Osteocyte (in vitro differentiated cells): ENCODE results near the gene DKC1. TPM values are rescaled to one million over a fixed set of nuclear protein-coding genes. Genes with fewer than 3 reads are reported as not detected.

Experiments used
- DNase-seq: peaks from one replicate; pipeline ENCODE4 v3.0.0; 2021; ENCODE audit warnings: mixed read lengths; ENCODE audit not compliant: unreplicated experiment; ENCODE audit errors: extremely low spot score
- H3K27ac Mint-ChIP-seq: one replicate; pipeline ENCODE4 v1.8.0; 2021; ENCODE audit warnings: mild to moderate bottlenecking, mixed read lengths; ENCODE audit not compliant: unreplicated experiment
- H3K27me3 Mint-ChIP-seq: one replicate; pipeline ENCODE4 v1.8.0; 2021; ENCODE audit warnings: mixed read lengths; ENCODE audit not compliant: unreplicated experiment
- H3K36me3 Mint-ChIP-seq: one replicate; pipeline ENCODE4 v1.8.0; 2021; ENCODE audit warnings: mixed read lengths; ENCODE audit not compliant: unreplicated experiment
- H3K4me1 Mint-ChIP-seq: one replicate; pipeline ENCODE4 v1.8.0; 2021; ENCODE audit warnings: mixed read lengths; ENCODE audit not compliant: unreplicated experiment
- H3K4me3 Mint-ChIP-seq: one replicate; pipeline ENCODE4 v1.8.0; 2021; ENCODE audit warnings: mild to moderate bottlenecking, moderate library complexity, mixed read lengths; ENCODE audit not compliant: unreplicated experiment
- H3K9me3 Mint-ChIP-seq: one replicate; pipeline ENCODE4 v1.8.0; 2021; ENCODE audit warnings: mixed read lengths; ENCODE audit not compliant: unreplicated experiment
- CTCF ChIP-seq: fragments of 200-600 bp; sonication (generic); IDR thresholded peaks from 2 replicates; pipeline ENCODE4 v1.5.0; 2021; ENCODE audit warnings: antibody characterized with exemption, mild to moderate bottlenecking, moderate library complexity
- long read RNA-seq: library from polyadenylated mRNA; unstranded; transcript quantifications from one replicate; pipeline ENCODE4 v2.0.0, GENCODE V29; 2021
- total RNA-seq: library from RNA; stranded (reverse); gene quantifications from 2 replicates; pipeline ENCODE4 v1.2.1, GENCODE V29; 2021

The DKC1 gene
- total RNA-seq = 37.5 and 39.9 TPM in 2 replicates
- long read RNA-seq, transcript DKC1-201 (15 exons, 2,577 nt) = major isoform, 109 of 235 reads
- long read RNA-seq, partial matches to known transcripts = 118 of 235 reads
- long read RNA-seq, other reads (novel, unspliced or antisense) = 7 of 235 reads

DNA sequence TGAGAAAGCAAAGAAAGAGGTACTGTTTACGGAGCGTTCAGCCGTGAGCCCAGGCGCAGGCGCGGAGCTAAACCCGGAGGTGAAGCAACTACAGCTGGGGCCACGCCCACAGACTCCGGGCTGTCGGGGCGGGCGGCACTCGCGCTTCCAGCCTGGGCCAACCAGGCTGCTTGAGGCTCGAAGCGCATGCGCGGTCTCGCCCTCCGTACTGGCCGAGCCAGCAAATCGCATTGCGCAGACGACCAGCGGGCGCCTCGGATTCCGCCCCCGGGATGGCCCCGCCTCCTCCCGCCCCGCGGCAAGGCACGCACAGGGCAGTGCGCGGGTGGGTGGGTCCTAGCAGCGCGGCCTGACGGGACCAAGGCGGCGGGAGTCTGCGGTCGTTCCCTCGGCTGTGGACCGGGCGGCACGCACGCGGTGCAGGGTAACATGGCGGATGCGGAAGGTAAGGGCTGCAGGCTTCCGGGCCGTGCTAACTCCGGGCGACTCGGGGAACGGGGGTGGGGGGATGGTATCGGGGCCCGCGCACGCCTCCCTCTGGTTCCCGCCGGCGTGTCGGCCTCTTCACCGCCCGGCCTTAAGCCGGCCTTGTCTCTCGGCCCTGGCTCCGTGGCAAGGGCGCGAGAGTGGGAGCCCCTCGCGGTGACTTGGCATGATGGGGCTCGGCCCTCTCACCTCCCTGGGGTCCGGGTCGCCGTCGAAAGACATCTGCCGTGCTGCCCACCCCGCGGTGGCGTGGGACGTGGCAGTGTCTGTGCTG is at the start of gene DKC1:
TSS of gene DKC1 (plus strand) at position 328 of the 760 bp plus-strand sequence. CDS start at position 430, 102 bp downstream.
- peak; percentile 98 for DNase-seq
- no peaks in the 10 kb centered on the region for H3K27me3 Mint-ChIP-seq
- H3K36me3 Mint-ChIP-seq = peaks cover 5% of the 10 kb centered on the region
- H3K4me1 Mint-ChIP-seq = peaks cover 10% of the 10 kb centered on the region
- H3K4me3 Mint-ChIP-seq = peak within 1 kb of the TSS; percentile 86
- H3K27ac Mint-ChIP-seq = peak within 1 kb of the TSS; percentile 84
- TF ChIP-seq CTCF = peak; percentile 21
- no peaks in the 10 kb centered on the region for H3K9me3 Mint-ChIP-seq

DNA sequence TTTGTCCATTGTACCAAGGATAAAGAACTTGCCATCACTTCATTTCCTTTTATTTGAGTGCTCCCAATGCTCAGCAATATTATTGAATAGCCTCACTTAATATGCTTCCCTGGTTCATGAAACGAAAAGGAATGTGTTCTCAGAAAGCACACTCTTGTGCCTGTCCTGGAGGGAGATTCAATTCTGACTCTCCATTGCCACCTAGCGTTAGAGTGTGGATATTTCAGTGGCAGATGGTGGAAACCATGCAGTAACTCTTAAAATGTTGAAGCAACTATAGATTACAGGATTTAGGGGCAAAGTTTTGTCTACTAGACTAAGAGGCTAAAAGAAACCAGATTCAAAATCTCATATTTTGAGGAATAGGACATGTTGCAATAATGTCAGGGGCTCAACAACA is 47.7 kb upstream of the DKC1 start:
- Mint-ChIP-seq H3K9me3 (peaks cover 5% of the 10 kb centered on the region), H3K4me1 (peaks cover 1% of the 10 kb centered on the region), H3K27me3 (no peaks in the 10 kb centered on the region), H3K27ac (no peak overlapping the region), H3K4me3 (no peak overlapping the region), H3K36me3 (no peaks in the 10 kb centered on the region)
- TF ChIP-seq CTCF = peak; percentile 74
- DNase-seq = no peak

GRCh38 chrX:154715825-154716224 is 46.8 kb upstream of the DKC1 start:
- DNase-seq = no peak
- Mint-ChIP-seq H3K27me3 (no peaks in the 10 kb centered on the region), H3K4me1 (peaks cover 1% of the 10 kb centered on the region), H3K4me3 (no peak overlapping the region), H3K9me3 (peaks cover 8% of the 10 kb centered on the region), H3K36me3 (no peaks in the 10 kb centered on the region), H3K27ac (no peak overlapping the region)
- no peak for TF ChIP-seq CTCF

DNA sequence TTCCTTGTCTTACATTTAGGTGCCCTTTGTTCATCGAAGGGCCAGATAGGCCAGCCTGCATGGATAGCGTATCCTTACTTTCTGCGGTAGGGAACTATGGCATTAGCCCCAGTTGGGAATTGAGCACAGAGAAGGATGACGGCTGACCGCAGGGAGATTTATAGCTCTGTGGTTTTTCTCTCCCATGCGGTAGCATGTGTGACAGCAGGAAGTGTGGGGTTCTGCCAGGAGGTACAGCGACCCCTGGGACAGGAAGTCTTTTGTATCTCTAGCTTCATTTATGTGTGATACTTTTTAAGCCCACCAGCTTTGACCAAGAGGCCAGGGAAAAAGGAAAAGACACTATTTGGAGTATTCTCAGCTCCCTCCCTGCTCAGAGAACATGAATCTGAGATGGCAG is 44.8 kb upstream of the DKC1 start:
- DNase-seq = no peak
- H3K4me3 Mint-ChIP-seq = no peak overlapping the region

More for the DNA sequence above, 44.8 kb upstream of the DKC1 start:
- Mint-ChIP-seq H3K4me1 (no peaks in the 10 kb centered on the region), H3K27ac (no peak overlapping the region), H3K9me3 (peaks cover 13% of the 10 kb centered on the region), H3K36me3 (no peaks in the 10 kb centered on the region), H3K27me3 (no peaks in the 10 kb centered on the region)
- no peak for TF ChIP-seq CTCF
